ENCODE data around the gene STRIP2.

Gene STRIP2, protein sequence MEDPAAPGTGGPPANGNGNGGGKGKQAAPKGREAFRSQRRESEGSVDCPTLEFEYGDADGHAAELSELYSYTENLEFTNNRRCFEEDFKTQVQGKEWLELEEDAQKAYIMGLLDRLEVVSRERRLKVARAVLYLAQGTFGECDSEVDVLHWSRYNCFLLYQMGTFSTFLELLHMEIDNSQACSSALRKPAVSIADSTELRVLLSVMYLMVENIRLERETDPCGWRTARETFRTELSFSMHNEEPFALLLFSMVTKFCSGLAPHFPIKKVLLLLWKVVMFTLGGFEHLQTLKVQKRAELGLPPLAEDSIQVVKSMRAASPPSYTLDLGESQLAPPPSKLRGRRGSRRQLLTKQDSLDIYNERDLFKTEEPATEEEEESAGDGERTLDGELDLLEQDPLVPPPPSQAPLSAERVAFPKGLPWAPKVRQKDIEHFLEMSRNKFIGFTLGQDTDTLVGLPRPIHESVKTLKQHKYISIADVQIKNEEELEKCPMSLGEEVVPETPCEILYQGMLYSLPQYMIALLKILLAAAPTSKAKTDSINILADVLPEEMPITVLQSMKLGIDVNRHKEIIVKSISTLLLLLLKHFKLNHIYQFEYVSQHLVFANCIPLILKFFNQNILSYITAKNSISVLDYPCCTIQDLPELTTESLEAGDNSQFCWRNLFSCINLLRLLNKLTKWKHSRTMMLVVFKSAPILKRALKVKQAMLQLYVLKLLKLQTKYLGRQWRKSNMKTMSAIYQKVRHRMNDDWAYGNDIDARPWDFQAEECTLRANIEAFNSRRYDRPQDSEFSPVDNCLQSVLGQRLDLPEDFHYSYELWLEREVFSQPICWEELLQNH

DNA sequence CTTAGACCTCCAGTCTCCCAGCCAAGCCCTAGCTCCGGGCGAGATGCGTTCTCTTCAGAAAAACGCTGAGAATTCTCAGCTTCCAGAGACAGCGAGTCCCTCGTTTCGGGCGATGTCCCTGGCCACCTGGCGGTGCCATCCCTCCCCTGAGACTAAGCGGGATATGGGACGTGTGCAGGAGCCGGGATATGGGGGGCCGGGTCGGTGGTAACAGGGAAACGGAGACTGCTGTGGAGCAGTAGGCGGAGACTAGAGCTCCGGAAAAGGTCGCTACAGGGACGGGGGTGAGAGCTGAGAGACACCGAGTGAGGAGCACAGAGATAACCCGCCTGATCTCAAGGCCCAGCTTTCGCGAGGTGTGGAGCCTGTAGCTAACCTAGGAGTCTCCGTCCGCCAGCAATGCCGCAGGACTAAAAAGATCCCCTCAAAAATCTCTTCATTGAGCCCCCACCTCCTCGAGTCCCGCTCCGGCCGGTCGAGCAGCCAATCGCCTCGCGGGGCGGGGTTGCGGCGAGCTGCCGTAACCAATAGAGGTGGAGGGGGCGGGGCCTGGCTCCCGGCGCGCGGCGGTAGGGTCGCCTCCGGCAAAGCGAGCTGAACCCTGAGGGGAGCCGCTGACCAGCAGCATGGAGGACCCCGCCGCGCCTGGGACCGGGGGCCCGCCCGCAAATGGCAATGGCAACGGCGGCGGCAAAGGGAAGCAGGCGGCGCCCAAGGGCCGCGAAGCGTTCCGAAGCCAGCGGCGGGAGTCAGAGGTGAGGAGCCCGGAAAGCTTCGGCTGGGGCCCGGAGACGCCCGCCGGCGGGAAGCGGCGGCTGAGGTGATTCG, at the start of gene STRIP2:
TSS of gene STRIP2 (plus strand) at position 586 of the 828 bp plus-strand sequence. CDS start at position 627, 41 bp downstream.
- no peak for TF ChIP-seq ZNF274 (IDR thresholded peaks at IDR 0.05; ENCODE audit: low read depth, low read length)
- H3K4me3 ChIP-seq (ENCODE audit: low read length): peak within 1 kb of the TSS; percentile 79

DNA sequence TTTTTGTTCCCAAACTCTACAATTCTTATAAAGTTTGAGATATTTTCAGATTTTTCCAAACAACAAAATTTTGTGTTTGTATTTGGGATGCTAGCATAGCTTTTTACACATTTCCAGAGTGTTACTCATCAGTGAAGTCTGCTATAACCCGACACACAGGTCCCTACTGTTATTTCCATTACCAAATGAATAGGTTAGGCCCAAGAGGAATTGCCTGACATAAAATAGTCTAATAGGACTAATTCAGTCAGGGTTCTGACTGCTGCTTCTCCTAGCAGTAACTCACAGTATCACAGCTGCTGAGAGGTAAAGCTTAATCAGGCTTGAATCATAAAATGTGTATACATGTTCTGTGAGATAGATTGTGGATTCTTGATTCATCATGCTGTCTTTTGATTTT, 49.1 kb upstream of the STRIP2 start:
- TF ChIP-seq ZNF274 (IDR thresholded peaks at IDR 0.05; ENCODE audit: low read depth, low read length): no peak
- no peak overlapping the region for H3K4me3 ChIP-seq (ENCODE audit: low read length)

DNA sequence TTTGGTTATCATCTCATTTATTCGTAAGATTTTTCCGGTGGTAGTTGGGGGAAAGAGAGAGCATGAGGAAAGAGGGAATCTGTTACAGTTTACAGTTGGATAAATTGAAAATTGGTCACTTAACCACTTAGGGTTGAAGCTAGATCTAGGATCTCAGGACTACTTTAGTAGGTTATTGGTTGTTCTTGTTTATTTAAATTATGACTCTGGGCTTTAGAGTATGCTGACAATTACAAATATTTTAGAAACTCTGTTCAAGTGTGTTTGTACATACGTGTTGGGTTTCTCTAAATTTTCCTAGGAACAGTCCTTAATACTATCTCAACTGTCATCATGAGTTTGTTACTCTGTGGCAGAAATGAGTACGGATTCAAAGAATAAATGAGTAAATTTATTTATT, 48.6 kb upstream of the STRIP2 start:
- no peak overlapping the region for H3K4me3 ChIP-seq (ENCODE audit: low read length)
- no peak for TF ChIP-seq ZNF274 (IDR thresholded peaks at IDR 0.05; ENCODE audit: low read depth, low read length)

DNA sequence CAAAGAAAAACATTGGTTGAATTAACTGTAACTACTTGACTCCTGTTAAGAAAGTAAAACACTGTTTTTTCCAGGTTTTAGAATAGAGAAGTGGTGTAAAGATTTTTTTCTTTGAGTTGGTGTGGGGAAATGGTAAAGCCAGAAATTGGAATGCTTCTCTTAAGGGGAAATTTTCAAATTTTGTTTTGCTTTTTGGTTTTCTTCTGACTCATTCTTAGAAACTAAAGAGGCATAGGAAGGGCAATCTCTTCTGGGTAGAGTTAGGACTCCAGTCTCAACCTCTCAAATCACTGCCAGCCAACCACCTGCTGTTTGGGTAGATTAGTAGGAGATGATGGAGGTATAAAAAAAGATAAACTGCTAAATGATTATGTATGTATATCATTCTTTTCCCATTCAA, 47.7 kb upstream of the STRIP2 start:
- H3K4me3 ChIP-seq (ENCODE audit: low read length): no peak overlapping the region
- no peak for TF ChIP-seq ZNF274 (IDR thresholded peaks at IDR 0.05; ENCODE audit: low read depth, low read length)

DNA sequence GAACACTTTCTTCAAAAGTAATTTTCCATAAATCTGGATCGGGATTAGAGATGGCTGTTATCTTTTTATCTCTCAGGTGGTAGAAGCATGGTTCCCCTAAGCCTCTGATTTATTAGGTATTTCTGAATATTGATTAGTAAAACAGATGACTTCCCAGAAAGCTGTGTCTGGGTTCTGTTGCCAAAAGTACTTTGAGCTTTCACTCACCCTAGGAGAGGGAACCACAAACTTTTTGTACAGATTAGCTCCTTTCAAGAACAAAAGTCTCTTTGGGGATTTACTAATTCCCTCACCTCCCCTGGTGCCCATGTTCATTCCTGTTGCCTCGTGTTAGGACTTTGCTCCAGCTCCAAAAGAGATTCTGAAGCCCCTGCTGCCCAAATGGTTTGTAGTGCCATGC, 46.7 kb upstream of the STRIP2 start:
- TF ChIP-seq ZNF274 (IDR thresholded peaks at IDR 0.05; ENCODE audit: low read depth, low read length): no peak
- H3K4me3 ChIP-seq (ENCODE audit: low read length): no peak overlapping the region

DNA sequence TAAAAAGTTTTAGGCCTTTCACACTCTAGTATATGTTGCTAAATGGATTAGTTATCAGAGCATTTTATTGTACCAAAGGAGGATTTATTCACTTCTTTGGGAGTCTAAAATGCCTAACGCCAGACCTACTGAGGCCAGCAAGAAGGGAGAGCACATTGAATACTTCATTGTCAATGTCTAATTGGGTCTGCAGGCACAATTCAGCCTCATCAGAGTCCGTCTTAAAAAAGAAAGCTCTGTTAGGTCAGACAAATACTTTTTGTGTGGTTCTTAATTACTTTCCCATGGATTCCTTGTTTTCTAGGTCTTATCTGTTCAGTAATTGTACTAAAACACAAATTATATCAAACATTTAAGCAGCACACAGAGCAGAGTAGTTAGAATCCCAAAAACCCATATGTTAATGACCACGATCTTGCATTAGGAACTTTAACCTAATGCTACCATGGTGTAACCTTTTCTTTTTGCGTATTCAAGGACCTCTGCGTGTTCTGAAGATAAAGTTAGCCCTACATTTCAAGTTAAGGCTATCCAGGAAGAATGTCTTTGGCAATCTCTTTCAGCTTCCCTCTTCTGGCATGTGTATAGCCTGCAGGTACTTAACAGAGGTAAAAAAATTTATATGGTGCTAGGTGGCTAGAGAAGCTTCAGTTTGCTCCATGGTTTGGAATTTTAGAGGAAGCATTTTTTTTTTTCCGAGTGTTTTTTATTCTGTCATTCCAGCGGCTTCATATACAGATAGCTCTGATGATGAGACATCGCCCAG, 45.7 kb upstream of the STRIP2 start:
- no peak for TF ChIP-seq ZNF274 (IDR thresholded peaks at IDR 0.05; ENCODE audit: low read depth, low read length)
- no peak overlapping the region for H3K4me3 ChIP-seq (ENCODE audit: low read length)

DNA sequence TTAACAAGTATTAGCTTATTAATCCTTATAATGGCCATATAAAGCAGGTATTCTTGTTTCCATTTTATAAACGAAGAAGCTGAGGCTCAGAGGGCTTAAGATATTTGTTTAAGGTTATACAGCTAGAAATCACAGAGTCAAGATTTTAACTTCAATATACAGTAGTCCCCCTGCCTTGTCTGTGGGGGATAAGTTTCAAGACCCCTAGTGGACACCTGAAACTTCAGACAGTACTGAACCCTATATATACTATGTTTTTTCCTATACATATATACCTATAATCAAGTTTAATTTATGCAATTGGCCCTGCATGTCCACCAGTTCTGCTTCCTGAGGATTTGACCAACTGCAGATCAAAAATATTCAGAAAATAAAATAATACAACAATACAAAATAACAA, 44.4 kb upstream of the STRIP2 start:
- no peak for TF ChIP-seq ZNF274 (IDR thresholded peaks at IDR 0.05; ENCODE audit: low read depth, low read length)
- no peak overlapping the region for H3K4me3 ChIP-seq (ENCODE audit: low read length)

DNA sequence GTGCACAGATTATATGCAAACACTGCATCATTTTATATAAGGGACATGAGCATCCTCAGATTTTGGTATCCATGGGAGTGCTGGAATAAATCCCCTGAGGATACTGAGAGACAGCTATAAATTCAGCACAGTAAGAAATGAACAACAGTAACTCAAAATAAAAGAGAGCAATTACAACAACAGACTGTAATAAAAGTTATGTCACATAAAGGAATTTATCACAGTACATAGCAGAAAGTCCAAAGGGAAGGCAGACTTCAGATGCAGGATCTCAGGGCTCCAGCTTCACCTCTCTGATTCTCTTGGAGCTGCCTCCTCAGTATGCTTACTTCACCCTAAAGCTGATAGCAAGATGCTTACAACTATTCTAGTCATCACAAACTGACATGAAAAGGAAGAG, 43.9 kb upstream of the STRIP2 start:
- TF ChIP-seq ZNF274 (IDR thresholded peaks at IDR 0.05; ENCODE audit: low read depth, low read length): no peak

DNA sequence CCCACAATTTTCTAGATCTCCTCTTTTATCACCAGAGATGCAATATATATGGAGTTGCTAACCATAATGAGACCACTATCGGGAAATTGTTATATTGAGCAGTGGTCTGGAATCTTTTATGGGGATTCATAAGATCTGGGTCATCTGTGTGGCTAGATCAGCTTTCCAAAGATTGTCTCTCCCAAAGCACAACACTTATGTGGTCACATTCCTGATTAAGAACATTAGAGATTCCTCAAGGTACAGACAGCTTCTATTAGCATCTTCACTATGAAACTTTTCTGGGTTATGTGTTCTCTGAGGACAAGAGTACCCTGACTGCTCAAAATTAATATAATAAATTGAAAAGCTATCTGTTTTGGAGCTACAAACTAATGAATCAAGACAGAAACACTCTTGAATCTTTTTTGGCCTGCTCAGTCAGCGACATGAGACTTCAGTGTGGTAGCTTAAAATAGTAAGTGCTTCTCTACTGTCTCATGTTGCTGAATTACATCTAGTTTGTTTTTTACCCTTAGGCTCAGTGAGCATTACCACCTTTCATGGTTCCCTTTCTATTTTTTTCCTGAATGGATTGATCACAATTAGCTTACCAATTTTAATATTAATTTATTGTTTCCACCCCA, 42.6 kb upstream of the STRIP2 start:
- no peak for TF ChIP-seq ZNF274 (IDR thresholded peaks at IDR 0.05; ENCODE audit: low read depth, low read length)
- no peak overlapping the region for H3K4me3 ChIP-seq (ENCODE audit: low read length)

More for the DNA sequence above, 43.9 kb upstream of the STRIP2 start:
- no peak overlapping the region for H3K4me3 ChIP-seq (ENCODE audit: low read length)

DNA sequence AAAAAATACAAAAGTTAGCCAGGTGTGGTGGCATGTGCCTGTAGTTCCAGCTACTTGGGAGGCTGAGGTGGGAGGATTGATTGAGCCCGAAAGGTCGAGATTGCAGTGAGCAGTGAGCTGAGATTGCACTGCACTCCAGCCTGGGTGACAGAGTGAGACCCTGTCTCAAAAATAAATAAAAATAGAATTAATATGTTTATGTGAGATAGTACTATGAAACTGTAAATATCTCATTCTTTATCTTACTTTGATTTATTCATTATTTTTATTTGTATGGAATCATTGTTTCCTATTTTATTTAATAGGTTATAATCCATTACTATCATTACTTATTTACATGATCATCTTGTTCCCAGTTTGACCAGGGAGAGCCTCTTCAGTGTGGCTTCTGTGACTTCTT, 41.0 kb upstream of the STRIP2 start:
- H3K4me3 ChIP-seq (ENCODE audit: low read length): no peak overlapping the region
- no peak for TF ChIP-seq ZNF274 (IDR thresholded peaks at IDR 0.05; ENCODE audit: low read depth, low read length)

DNA sequence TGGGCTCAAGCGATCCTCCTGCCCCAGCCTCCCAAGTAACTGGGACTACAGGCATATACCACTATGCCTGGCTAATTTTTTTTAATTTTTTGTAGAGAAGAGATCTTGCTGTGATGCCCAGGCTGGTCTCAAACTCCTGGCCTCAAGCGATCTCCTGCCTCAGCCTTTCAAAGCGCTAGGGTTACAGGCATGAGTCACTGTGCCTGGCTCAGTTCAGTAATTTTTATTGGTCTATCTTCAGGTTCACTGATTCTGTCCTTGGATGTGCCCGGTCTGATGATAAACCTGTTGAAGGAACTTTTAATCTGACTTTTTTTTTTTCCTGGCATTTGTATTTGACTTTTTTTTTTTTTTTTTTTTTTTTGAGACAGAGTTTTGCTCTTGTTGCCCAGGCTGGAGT, 40.1 kb upstream of the STRIP2 start:
- no peak for TF ChIP-seq ZNF274 (IDR thresholded peaks at IDR 0.05; ENCODE audit: low read depth, low read length)
- no peak overlapping the region for H3K4me3 ChIP-seq (ENCODE audit: low read length)

DNA sequence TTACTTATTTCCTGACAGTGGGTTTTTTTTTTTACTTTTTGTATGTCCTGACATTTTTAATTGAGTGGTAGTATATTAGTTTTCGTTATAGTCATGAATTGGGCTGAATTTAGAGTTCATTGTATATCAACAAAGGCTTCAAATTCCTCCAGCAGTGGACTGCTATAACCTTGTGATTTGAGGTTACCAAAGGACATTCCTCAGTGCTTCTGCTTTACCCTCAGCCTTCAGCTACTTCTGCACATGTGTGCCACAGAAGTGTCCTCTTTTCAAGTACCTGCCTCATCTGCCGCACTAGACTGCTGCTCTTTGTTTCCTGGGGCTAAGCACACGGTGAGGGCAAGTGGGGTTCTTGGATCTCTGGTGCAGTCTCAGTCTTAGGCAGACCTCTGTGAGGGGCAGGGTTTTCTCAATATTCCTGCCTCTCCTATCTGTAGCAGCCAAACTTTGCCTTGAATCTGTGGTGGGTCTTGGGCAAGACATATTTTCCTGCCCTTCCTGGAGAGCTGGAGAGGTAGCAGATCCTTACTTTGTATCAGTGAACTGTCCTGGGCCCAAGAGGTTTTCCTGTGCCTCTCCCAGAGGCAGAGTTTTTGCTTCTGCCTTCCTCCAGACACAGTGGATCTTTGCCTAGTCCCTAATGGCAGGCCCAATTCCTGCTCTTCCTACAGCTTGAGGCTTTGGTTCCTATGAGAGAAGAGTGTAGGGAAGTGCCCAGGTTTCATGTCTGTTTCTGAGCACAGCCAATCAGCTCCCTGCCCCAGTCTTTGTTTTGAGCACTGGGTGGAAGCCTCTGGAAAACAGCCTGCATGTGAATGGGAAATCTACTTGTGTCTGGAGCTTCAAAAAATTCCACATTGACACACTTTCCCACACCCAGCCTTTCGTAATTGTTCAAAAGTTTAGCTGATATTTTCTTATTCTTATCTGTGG, 39.0 kb upstream of the STRIP2 start:
- no peak for TF ChIP-seq ZNF274 (IDR thresholded peaks at IDR 0.05; ENCODE audit: low read depth, low read length)
- no peak overlapping the region for H3K4me3 ChIP-seq (ENCODE audit: low read length)
